GM18858 (cell line): ENCODE data around the gene ITK.
"Not testable (repeated sequence)": the region's sequence is repeated elsewhere in the genome, so short reads cannot be mapped to it uniquely, and the experiment has no call there.

Experiments
- ATAC-seq: cut with Tn5 transposase; IDR thresholded peaks from one replicate; pipeline ENCODE4 v1.9.1; 2021; ENCODE audit not compliant: unreplicated experiment

Gene ITK

DNA sequence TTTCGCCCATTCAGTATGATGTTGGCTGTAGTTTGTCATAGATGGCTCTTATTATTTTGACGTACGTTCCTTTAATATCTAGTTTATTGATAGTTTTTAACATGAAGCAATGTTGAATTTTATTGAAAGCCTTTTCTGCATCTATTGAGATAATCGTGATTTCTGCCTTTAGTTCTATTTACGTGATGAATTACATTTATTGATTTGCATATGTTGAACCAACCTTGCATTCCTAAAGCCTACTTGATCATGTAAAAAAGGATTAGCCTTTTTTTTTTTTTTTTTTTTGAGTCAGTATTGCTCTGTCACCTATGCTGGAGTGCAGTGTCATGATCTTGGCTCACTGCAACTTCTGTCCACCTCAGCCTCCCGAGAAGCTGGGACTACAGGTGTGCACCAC lies 25.1 kb downstream of the ITK start:
- ATAC-seq = no peak

DNA sequence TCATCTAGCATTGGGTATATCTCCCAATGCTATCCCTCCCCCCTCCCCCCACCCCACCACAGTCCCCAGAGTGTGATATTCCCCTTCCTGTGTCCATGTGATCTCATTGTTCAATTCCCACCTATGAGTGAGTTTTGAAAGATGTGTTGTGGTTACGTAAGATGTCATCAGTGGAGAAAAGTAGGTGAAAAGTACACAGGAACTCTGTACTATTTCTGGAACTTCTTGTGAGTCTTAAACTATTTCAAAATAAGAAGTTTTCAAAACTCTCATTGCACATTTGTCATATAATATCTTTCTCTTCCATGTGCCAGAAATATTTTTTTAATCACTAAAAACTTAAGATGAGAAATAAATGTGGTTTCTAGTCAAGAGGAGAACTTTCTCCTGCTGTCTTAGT lies 30.0 kb downstream of the ITK start:
- not testable (repeated sequence) for ATAC-seq

DNA sequence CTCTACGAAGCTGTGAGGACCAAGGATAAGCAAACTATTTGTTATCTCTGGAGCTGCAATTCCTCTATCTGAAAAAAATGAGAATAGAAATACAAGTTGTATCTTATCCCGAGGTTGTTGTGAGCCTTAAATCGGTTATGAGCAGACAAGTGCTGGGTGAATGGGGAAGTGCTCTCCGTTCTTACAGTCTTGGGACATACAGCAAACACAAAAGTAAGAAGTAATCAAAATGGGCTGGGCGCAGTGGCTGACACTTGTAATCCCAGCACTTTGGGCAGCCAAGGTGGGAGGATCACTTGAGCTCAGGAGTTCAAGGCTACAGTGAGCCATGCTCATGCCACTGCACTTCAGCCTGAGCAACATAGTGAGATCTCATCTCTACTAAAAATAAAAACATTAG lies 31.7 kb downstream of the ITK start:
- ATAC-seq = no peak

DNA sequence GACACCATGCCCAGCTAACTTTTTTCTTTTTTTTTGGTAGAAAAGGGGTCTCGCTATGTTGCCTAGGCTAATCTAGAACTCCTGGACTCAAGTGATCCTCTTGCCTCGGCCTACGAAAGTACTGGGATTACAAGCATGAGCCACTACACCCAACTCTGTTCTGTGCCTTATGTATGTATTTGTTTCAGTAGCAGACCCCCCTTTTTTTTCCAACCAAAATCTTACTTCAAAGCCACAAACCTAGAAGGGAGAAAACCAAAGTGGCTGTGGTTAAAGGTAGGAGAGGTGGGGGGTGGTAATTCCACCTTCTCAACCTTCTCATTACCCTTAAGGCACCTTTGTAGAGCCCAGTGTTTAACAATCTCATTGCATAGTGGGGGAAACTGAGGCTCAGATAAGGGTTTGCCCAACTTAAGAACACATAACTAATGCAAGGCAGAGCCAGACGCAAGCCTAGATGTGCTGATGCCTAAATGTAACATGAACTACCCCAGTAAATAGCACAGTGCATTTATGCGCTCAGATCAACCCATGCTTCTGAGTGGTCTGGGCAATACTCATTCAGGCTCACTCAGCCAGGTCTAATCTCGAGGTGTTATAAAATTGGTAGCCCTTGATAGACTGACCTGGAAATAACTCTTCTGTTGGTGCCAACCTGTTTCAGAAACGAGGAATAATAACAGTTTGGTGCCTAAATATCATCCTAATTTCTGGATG lies 33.0 kb downstream of the ITK start:
- no peak for ATAC-seq

DNA sequence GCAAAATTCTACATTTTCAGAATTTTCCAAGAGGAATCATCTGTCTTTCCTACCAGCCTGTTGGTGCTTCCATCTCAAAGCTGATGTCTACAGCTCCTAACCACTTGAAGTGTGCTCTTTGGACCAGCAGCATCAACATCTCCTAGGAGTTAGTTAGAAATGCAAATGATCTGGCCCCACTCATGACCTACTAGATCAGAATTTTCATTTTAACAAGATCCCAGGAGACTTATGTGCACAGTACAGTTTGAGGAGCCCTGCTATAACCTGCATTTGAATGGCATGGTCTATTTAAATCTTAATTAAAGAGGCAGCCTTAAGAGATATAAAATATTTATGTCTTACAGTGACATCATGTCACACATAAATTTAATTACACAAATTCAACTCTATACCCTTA lies 33.8 kb downstream of the ITK start:
- ATAC-seq = no peak

DNA sequence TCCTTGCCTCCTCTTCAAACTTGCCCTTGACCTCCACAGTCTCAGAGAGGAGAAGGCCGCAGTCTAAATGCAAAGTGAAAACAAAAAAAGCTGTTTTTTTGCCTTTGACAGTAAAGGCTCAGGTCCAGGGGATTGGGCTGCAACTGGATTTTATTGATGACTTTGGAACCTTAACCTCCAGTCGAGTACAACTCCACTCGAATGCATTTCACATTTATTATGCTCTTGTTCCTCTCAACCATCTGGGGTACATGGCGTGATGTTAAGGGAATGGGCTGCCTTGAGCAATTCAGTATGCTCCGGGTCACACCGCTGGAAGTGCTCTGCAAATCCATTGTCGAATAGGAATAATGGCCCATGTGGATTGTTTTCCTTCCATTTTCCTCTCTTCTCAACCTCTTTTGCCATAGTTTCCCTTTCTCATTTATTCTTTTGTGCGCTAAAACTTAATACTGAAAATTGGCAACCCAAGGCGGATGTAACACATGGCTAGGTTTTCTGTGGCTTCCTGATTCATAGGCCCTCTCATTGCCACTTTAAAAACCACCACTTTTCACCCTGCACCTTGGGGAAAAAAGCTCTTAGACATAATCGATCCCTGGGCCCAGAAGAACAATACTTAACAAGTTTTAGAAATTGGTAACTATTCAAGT lies 34.3 kb downstream of the ITK start:
- ATAC-seq = peak; percentile 28

DNA sequence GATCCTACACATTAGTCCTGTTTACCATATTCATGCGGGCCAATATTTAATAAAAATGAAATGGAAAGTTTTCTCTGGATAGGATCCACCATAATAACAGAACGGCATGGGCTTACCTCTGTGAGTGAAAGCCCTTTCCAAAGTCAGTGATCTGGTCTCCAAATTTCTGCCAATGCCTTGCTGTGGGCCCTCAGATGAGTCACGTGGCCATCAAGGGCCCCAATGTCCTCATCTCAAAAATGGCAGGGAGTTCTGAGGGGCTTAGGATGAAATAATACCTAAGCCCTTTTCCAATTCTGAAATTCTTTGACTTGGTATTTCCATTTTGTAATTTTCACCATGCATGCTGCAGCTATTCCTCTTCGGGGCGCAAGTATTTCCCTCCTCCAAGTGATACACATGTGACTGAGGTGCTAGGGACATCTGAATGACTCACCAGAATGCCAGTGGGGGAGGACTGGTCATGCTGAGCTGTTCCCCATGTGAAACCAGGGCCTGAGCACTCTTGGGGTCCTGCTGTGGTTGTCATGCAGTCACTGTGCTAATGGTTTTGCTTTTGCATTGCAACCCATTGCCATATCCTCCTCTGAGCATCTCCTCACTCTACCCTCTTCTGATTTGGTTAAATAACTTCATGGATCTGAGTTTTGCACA lies 35.0 kb downstream of the ITK start:
- no peak for ATAC-seq

DNA sequence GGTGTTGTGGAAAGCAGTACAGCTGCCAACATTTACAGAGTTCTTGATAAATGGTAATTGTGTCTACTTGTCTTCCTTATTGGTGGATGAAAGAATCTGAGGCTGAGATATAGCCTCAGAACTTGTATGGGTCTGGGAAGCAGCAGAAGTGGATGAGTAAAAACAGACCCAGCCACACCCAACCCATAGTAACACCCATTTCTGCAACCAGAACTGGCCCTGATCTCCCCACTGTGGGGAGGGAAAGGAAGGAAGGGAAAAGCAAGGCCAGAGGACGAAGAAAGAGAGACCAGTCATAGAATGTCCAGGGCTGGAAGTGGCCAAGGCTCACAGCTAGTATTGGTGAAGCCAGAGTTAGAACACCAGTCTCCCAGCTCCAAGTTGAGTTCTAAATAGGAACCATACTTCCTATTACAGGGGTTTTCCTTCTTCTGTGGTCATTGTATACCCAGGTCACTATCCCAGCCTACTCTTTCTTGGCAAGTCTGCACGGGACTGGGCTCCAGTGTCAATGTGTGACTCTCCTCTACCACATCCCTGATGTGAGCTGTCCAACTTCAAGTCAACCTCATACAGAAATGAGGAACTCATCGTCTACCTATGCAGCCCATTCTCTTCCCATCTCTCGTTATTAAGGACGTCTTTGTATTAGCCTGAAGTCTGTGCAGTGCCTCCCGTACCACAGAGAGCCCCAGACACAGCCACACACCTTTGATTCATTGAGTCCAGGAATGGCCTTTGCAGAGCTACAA lies 35.9 kb downstream of the ITK start:
- no peak for ATAC-seq

DNA sequence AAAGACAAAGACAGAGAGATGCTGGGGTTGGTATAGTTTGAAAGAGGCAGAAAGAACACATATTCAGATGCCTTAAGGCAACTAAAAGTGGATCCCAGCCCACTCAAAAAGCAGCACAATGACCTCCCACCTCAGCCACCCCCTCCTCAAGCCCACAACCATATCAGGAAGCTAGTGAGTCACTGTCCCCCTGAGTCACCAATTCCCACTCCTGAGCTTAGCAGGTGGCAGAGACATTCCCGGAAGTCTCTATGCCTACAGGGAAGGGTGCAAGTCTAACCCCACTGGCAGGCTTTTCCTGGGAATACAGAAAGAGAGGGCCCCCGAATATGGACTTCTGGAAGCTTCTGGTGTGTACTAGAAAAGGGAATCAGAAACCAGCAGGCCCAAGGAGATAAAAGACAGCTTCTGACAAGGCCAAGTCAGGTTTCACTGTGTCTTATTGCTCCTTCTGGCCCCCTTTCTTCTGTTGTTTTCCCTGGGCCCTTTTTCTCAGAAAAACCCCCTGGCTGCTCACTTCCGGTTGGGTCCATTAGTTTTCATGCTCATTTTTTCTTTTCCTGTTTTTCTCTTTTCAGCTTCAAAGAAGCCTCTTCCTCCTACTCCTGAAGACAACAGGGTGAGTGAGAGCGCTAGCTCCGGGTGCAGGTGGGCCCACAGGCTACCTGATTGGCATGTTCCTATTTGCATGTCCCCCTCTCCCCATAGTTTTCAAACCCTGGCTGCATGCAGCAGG lies 36.8 kb downstream of the ITK start:
- no peak for ATAC-seq

DNA sequence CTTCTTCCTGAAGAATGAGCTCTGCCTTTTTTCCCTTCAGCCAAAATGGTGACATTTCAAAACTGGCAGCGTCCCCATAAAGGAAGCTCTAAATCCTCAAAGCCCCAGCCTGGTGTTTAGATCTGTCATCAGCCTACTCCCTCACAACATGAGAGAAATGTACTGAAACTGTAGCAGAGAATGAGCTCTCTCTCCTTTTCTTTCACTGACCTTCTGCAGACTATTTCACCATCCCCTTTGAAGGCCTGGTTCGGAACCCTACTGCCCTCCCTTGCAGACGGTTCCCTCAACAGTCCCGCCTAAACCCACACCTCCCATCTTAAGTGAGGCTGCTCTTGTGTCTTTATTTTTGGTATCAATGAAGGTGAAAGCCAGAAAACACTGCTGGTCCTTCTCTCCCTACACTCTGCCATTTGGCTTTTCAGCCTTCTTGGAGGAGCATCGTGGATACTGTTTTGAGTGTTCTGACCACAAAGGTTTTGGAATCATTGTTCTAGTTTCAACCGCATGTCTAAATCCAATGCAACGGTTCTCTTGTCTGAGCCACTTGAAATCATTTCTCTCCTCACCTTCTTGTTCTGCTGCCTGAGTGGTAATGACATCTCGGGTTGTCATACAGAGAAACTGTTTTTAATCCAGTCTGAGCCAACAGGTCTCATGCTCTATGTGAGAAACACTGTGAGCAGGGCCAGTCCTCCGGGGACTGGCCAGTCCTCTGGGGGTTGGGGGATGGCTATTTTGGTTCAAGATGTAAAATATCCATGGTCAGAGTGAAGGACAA lies 39.0 kb downstream of the ITK start:
- ATAC-seq = peak; percentile 72

DNA sequence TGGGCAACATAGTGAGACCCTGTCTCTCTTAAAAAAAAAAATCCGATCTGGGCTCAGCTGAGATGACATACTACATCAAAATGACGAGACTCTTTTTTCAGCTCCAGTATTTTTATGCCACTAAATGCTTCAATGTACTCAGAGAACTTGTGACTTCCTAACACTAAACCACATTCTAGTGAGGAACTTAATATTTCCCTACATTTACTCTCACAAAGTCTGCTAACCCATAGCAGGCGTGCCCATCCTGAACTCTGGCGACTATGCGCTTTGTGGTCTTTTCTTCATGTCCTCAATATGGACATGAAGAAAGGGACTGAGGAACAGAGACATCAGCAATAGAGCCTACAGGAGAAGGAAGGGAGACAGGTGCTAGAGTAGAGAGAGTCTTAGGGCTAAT lies 41.3 kb downstream of the ITK start:
- no peak for ATAC-seq

DNA sequence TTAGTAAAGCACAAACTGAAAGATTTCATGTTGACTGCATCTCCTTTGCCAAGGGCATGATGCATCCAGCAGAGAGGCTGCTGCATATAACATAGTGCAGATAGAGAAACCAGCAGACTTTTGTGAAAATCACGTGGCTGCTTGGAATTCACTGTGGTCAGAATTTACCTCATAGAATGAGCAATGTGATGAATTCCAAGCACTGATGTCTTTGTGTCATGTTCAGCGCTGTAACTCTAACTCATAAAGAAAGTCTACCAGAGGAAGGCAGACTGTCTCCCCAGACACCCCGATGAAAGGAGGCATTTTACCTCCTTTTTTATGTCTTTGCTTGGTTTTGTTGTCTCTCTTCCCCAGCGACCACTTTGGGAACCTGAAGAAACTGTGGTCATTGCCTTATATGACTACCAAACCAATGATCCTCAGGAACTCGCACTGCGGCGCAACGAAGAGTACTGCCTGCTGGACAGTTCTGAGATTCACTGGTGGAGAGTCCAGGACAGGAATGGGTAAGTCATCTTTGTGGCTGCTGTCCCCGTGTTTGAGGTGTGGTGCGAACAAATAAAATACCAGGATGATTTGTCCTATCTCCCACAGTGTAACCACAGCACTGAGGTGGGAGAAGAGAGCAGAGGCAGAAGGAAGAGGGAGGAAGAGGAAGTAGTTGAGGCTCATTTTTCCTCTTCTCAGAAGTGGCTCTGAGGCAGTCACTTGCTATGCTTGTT lies 42.0 kb downstream of the ITK start:
- ATAC-seq = no peak

DNA sequence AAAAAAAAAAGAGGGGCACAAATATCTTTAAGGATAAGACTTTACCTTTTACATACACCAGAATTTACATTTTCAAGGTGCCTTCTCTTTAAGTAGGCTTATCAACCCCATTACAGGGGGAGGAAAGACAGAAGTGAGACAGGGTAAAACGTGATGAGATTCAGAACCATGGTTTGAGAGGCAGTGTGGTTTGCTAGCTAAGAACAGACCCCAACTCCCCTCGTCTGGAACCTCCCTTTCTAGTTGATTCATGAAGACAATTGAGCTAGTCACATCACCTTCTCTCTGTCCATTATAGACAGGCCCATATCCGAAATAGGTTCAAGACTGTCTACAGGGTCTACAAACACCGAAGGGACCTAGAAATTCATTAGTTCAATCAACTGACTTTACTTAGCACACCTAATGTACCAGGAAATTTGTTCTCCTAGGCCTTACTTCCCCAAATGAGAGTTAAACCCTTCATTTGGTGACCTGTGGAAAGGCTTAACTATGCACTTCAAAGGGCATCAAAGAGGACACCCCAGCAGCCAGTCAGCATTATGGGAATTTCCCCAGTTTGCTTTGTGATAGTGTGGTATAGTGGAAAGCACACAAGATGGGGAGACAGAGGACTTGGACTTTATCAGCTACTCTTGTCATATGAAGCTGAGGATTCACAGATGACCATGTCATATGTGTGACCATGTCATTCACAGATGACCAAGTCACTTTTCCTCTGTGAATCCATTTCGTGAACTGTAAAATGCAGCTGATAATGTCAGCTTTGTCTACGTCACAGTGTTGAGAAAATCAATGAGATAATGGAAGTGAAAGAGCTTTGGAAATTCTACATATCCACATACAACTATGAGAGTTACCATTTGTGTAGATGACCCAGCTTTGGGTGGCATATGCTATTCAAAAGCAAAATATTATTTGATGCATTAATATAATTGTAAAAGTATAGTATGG lies 45.1 kb downstream of the ITK start:
- ATAC-seq = no peak

DNA sequence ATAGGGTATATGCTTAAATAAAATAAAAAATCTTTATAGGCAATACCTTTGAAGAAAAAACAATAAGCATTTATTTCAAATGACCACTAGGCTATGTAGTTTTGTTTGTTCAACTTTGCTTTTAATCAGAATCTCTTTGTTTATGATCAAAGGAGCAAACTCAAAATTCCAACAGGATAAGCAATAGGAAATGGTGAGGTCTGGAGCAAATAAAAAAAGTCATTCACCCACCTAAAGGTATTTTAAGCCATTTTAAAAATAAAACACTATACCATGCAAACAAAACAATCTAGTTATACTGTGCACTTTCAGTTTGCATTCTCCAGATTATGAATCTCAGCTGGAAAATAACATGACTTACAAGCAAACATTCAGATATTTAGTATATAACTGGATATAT lies 50.0 kb downstream of the ITK start:
- no peak for ATAC-seq

DNA sequence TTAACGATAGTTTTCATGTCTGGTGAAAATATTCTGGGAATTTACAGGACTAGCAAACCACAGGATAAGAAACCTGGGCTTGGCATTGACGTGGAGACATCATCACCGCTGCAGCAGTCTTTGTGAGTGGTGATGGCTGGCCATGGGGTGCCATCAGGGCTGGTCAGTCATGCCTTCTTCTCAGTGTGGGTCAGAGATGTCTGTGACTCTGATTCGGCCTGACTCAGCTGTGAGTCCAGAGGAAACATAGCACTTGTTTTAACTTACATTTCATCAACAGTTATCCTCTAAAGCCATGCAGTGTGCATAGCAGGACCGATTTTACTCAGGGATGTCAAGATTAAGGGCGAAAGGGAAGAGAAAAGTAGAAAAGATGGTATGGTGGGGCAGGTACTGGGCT lies 52.1 kb downstream of the ITK start:
- ATAC-seq = no peak

DNA sequence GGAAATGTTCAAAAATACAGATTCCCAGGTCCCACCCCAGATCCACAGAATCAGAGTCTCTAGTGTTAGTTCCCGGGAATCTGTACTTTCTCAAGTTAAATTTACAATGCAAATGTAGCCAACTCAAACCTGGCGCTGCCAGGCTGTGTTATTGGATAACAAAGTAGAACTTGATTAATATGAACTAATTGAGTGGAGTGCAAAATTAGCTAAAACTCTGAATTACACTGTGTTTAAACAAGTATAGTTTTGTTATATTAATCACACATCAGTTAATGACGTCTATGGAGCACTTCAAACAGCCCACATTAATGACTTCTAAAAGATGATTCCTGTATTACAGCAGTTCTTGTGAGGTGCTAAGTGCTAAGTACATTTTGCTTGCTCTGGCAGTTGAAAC lies 52.9 kb downstream of the ITK start:
- ATAC-seq = no peak

DNA sequence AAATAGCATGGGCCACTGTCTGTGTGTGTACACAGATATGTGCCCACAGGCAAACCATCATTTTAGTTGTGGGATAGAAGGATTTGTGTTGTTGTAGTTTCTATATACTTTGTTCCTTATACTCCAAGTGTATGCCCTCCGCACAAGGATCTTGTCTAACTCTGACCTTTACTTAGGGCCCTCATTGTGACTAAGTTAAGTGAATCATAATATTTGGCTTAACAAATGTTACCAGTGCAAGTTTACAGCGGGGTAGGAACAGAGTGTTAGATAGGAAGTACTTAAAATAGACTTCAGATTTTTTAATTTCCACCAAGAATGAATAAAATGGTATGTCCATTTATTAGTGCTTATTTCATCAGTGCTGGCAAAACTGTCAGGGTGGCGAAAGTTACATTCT lies 55.8 kb downstream of the ITK start:
- no peak for ATAC-seq

DNA sequence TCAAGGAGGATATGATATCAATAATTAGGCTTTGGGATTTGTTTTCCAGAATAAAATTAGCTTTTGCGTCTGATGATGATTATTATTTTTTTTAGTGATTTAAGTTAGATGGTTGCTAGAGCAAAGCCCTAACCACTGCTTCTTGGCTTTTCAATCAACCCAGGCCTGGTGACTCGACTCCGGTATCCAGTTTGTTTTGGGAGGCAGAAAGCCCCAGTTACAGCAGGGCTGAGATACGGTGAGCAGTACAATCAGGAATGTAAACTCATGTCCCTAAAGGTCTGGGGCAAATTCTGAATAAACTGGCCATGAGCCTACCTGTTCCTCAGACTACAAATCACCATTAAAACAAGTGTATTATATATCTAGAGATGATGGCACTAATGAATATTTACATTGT lies 60.8 kb downstream of the ITK start:
- no peak for ATAC-seq

DNA sequence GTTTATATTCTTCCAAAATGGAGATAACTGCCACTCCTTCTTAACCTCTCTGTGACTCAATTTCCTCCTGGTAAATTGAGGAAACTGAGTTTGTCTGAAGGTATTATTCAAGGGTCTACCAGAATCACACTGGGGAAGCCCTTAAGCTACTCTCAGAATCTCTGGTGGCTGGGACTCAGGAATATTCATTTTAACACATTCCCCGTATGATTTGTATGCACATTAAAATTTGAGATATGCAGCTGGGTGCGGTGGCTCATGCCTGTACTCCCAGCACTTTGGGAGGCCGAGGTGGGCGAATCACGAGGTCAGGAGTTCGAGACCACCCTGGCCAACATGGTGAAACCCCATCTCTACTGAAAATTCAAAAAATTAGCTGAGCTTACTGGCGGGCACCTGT lies 64.1 kb downstream of the ITK start:
- ATAC-seq = not testable (repeated sequence)
